Measurements from ENCODE around the gene ZNF180.

DNA sequence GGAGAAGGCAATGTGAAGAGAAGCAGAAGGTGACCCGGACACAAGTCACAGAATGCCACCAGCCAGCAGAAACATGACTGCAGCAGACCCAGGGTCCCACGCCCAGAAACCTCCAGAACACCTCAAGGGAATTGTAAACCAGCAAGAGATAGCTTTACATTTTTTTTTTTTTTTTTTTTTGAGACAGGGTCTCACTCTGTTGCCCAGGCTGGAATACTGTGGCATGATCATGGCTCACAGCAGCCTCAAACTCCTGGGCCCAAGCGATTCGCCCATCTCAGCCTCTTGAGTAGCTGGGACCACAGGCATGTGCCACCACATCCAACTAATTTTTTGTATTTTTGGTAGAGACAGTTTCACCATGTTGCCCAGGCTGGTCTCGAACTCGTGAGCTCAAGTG is 39.7 kb upstream of the ZNF180 start:
- TF ChIP-seq, protein P1, sequence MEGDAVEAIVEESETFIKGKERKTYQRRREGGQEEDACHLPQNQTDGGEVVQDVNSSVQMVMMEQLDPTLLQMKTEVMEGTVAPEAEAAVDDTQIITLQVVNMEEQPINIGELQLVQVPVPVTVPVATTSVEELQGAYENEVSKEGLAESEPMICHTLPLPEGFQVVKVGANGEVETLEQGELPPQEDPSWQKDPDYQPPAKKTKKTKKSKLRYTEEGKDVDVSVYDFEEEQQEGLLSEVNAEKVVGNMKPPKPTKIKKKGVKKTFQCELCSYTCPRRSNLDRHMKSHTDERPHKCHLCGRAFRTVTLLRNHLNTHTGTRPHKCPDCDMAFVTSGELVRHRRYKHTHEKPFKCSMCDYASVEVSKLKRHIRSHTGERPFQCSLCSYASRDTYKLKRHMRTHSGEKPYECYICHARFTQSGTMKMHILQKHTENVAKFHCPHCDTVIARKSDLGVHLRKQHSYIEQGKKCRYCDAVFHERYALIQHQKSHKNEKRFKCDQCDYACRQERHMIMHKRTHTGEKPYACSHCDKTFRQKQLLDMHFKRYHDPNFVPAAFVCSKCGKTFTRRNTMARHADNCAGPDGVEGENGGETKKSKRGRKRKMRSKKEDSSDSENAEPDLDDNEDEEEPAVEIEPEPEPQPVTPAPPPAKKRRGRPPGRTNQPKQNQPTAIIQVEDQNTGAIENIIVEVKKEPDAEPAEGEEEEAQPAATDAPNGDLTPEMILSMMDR (IDR thresholded peaks at IDR 0.05 in 8 of 11, conservative IDR thresholded peaks at IDR 0.05 in 3 of 11) = no peak
- TF ChIP-seq POLR2AphosphoS5 (IDR thresholded peaks at IDR 0.05) = no peak

Measured in spleen (tissue), 7 donors.